DMS153 (cell line): ENCODE data around the gene PGM2.

Experiments
- DNase-seq: peaks from one replicate; lab custom pipeline; 2025; lab: John Stamatoyannopoulos, UW

Gene PGM2

DNA sequence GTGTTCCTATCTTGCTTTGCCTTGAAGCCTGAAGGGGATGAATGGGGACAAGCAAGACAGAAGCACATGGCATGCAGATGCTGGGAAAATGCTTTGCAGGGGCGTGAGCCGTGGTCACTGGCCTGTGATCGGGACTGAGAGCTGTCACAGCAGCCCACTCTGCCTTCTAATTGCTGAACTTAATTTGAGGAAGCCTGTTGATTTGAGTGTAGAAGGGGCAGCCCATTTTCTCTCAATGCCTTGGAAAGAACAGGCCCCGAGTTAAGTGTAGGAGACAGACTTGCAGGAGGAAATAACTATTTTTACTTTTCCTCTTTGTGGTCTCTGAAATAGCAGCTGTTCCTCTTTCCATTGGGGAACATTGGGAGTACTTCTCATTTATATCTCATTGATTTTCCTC, 38.3 kb downstream of the PGM2 start:
- no peak for DNase-seq

GRCh38 chr4:37865450-37865849, 39.0 kb downstream of the PGM2 start:
- no peak for DNase-seq

- DNase-seq: no peak
Measured at GRCh38 chr4:37867102-37867501, 40.6 kb downstream of the PGM2 start.

DNA sequence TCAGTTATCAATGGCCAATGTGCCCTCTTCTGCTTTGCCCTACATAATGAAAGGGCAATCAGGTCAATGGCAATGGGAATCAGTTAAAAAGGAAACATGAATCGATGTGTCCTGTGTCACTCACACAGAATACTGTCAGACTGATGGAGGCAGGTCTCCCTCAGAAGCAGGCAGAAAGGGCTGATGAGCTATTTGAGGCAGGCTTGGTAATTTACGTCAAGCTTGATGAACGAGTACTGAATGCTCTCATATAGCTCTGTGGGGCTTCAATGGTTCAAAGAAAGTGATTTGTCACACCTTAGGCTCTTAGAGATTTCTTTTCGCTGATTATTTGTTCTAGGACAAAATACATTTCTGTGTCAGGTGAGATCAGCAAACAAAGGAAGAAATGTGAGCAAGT, 41.8 kb downstream of the PGM2 start:
- no peak for DNase-seq

DNA sequence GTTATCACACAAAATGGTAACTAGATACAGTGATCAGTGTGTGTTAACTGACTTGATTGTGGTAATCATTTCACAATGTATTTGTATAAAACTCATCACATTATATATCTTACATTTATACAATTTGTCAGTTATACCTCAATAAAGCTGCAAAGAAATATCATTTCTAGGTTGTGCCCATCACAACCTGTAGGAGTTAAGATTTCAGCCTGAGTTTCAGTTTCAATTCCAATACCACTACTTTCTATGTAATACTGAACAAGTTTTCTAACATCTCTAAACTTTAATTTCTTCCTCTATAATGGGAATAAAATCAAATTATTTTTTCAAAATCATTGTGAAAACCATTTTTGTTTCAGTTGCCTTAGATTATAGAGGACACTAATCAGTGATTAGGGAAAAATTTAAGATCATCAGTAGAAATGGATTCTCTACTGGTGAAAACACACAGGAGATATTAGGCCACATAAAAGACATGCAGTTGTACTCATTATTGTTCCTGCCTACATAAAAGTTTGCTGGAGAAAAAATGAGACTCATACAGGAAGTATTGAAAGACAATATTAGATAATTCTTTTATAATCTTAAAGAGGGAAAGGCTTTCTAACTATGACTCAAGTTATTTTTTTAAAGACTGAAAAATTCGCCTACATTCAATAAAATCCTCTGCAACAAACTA, 46.0 kb downstream of the PGM2 start:
- no peak for DNase-seq

- DNase-seq: no peak
Measured at GRCh38 chr4:37873386-37873785, 46.9 kb downstream of the PGM2 start.

GRCh38 chr4:37876156-37876555, 49.7 kb downstream of the PGM2 start:
- DNase-seq: no peak

- DNase-seq: no peak
Measured at GRCh38 chr4:37879365-37879764, 52.9 kb downstream of the PGM2 start.

DNA sequence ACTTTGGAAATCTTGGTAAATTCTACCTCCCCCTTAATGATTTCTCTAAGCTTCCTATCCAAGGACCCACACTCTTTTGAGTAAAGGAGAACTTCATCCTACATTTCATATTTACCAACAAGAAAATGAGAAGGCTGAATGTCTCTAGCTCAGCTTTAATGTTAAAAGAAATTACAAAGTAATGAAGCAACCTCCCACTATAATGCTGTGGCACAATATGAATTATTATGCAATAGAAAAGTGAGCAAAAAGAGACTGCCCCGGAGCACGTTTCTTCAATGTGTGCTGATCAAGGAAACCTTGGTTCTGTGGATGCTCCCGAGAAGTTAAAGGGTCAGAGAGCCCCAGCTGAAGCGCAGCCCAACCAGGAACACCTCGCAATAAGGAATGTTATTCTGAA, 55.3 kb downstream of the PGM2 start:
- no peak for DNase-seq

- DNase-seq: no peak
Measured at GRCh38 chr4:37882665-37883296, 56.3 kb downstream of the PGM2 start.

DNA sequence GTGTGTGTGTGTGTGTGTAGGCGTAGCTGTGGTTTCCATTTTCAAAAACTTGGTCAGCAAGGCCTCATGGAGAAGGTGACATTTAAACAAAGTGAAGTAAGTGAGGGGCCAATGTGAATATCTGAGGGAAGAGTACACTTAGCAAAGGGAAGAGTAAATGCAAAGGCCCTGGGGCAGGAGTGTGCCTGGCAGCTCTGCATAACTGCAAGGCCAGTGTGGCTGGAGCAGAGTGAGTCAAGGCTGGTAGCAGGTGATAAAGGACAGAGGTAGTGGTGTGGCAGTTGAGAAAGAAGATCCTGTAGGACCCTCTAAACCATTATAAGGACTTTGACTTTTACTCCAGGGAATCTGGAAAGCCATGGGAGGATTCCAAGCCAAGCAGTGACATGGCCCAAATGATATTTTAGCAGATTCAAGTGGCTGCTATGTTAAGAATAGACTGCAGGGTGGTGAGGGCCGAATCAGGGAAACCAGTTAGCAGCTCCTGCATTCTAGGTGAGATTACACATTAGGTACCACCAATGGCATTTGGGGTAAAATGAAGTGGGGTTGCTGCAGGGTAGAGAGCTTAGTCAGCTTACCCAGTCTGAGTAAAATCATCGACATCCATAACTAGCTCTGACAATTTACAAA, 58.5 kb downstream of the PGM2 start:
- DNase-seq: no peak

DNA sequence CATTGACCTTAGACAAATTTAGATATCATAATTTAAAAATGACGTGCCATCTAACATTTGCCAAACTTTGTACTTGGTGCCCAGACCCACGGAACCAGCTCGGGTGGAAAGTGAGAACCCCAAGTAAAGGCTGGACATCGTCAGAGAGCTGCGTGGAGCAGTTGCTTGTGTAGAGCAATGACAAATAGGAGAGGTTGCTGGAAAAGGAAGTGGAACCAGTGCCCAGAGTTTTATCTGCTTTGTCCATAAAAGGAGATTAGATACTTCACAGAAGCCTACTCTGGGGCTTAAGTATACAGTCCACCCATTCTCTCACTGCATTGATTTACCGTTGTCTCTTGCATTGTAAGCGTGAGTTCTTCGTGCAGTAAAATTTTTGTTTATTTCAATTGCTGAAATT, 59.0 kb downstream of the PGM2 start:
- no peak for DNase-seq

GRCh38 chr4:37889849-37890800, 63.6 kb downstream of the PGM2 start:
- DNase-seq: peak; percentile 17

GRCh38 chr4:37890801-37891259, 64.3 kb downstream of the PGM2 start, which contains the start of gene TBC1D1:
Gene TBC1D1 (plus strand): TSS chr4:37891084. CDS start chr4:37902096, 11,012 bp downstream.
- DNase-seq: no peak

DNA sequence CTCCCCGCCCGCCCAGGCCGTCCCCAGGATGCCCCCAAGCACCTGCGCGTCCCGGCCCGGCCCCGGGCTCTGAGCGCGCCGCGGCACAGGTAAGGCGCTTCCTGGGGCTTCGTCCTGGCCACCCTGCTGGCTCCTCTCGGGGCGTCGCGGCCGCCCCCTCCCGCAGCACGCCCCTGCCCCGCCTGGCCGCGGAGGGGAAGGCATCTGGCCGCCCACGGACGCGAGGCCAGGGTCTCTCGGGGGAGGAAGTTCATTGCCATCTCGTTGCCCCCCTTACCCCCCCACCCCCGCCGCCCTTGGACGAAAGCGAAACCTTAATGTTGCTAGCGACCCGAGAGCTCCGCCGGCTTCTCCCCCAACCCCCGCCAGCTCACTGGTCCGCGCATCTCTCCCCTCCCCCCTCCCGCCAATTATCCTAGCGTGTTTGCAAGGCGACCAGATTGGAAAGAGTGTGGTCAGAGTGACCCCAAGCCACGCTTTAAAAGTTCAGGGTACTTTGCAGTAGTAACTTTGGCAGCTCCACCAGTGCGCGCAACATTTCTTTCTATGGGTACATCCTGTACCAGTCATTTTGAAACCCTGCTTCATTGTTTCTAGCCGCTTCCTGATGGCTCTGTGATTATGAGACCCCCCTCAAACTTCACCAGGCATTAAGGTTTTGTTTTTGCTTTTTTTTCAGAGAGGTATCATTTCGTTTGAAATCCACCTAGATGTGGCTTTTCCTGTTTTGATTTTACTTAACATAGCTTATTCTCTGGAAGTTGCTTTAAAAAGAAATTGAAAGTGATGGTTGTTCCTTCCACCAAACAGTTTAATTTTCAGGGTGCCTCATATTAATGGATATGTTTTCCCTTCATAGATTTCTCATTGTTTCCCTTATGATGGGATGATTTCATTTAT, 65.0 kb downstream of the PGM2 start:
- DNase-seq: no peak

GRCh38 chr4:37892641-37893040, 66.2 kb downstream of the PGM2 start:
- no peak for DNase-seq

GRCh38 chr4:37893164-37893563, 66.7 kb downstream of the PGM2 start:
- DNase-seq: no peak

GRCh38 chr4:37895271-37895670, 68.8 kb downstream of the PGM2 start:
- no peak for DNase-seq

- DNase-seq: no peak
Measured at GRCh38 chr4:37896206-37896860, 69.8 kb downstream of the PGM2 start.

DNA sequence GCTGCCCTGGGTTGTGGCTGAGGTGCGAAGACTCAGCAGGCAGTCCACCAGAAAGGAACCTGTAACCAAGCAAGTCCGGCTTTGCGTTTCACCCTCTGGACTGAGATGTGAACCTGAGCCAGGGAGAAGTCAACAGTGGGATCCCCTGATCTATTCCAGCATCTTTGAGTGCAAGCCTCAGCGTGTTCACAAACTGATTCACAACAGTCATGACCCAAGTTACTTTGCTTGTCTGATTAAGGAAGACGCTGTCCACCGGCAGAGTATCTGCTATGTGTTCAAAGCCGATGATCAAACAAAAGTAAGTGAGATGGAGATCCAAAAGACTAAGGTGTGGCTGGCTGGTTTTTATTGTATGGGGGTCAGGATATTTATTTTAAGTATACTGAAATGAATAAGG, 75.7 kb downstream of the PGM2 start:
- no peak for DNase-seq
